Stimulated activated CD4-positive, alpha-beta T cell treated with anti-CD3 and anti-CD28 coated beads, Interleukin-4, amount 100 ng/mL, for 1 hour (primary cell): ENCODE measurements around the gene BRD8.
"Not testable (repeated sequence)": the region's sequence is repeated elsewhere in the genome, so short reads cannot be mapped to it uniquely, and the experiment has no call there.

ENCODE experiments used
- DNase-seq: peaks from one replicate; pipeline ENCODE4 v3.0.0-alpha.2; 2020

Gene BRD8, protein sequence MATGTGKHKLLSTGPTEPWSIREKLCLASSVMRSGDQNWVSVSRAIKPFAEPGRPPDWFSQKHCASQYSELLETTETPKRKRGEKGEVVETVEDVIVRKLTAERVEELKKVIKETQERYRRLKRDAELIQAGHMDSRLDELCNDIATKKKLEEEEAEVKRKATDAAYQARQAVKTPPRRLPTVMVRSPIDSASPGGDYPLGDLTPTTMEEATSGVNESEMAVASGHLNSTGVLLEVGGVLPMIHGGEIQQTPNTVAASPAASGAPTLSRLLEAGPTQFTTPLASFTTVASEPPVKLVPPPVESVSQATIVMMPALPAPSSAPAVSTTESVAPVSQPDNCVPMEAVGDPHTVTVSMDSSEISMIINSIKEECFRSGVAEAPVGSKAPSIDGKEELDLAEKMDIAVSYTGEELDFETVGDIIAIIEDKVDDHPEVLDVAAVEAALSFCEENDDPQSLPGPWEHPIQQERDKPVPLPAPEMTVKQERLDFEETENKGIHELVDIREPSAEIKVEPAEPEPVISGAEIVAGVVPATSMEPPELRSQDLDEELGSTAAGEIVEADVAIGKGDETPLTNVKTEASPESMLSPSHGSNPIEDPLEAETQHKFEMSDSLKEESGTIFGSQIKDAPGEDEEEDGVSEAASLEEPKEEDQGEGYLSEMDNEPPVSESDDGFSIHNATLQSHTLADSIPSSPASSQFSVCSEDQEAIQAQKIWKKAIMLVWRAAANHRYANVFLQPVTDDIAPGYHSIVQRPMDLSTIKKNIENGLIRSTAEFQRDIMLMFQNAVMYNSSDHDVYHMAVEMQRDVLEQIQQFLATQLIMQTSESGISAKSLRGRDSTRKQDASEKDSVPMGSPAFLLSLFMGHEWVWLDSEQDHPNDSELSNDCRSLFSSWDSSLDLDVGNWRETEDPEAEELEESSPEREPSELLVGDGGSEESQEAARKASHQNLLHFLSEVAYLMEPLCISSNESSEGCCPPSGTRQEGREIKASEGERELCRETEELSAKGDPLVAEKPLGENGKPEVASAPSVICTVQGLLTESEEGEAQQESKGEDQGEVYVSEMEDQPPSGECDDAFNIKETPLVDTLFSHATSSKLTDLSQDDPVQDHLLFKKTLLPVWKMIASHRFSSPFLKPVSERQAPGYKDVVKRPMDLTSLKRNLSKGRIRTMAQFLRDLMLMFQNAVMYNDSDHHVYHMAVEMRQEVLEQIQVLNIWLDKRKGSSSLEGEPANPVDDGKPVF

GRCh38 chr5:138178516-138179276 is at the start of gene BRD8, which contains the start of gene KIF20A:
Gene BRD8 (minus strand): TSS chr5:138178630. CDS start chr5:138178614, 16 bp downstream.
Gene KIF20A (plus strand): TSS chr5:138179112. CDS start chr5:138179681, 569 bp downstream.
- peak; percentile 84 for DNase-seq

DNA sequence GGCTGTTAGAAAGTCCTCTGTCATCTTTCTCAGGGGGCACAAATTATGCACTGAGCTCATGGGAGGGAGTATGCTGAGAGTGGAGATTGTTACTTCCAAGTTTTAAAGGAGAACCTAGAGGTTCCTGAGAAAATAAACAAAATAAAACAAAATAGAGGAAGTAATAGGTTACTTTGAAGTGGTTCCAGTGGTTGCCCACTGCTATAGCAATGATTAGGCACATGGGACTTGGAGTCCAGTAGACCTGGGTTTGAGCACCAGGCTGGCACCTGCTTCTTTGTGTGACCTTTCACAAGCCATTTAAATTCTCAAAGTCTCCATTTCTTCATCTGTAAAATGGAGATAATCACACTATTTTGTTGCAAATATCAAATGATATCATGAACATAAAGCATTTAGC is 48.5 kb upstream of the BRD8 start:
- no peak for DNase-seq

DNA sequence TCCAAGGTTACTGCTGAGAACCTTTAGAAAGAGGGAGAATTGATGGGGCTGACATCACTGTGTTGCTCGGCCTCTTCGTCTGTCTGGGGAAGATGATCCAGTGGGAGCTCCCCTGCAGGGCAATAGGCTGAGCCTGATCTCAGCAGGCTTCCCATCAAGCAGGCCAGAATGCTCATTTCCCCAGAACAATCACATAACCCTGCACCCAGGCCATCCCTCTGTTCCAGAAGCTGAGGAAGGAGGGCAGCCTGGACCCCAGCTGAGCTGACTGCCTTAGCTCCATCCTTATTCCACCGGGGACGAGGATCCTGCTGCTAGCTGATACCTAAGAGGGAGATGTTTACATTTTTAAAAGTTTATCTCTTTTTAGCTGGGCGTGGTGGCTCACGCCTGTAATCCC is 46.3 kb upstream of the BRD8 start:
- DNase-seq: no peak

- DNase-seq: no peak
Measured at GRCh38 chr5:138223532-138223931, 45.1 kb upstream of the BRD8 start.

DNA sequence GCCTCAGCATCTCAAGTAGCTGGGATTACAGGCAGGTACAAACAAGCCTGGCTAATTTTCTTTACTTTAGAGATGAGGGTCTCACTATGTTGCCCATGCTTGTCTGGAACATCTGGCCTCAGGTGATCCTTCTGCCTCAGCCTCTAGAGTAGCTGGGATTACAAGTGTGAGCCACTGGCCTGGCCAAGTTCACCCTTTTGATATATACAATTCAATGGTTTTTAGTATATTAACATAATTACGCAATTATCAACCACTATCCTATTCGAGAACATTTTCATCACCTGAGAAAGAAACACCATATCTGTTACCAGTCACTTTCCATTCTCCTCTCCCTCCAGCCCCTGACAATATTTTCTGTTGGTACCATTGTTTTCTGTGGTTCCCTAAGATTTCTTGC is 38.4 kb upstream of the BRD8 start:
- DNase-seq: no peak

DNA sequence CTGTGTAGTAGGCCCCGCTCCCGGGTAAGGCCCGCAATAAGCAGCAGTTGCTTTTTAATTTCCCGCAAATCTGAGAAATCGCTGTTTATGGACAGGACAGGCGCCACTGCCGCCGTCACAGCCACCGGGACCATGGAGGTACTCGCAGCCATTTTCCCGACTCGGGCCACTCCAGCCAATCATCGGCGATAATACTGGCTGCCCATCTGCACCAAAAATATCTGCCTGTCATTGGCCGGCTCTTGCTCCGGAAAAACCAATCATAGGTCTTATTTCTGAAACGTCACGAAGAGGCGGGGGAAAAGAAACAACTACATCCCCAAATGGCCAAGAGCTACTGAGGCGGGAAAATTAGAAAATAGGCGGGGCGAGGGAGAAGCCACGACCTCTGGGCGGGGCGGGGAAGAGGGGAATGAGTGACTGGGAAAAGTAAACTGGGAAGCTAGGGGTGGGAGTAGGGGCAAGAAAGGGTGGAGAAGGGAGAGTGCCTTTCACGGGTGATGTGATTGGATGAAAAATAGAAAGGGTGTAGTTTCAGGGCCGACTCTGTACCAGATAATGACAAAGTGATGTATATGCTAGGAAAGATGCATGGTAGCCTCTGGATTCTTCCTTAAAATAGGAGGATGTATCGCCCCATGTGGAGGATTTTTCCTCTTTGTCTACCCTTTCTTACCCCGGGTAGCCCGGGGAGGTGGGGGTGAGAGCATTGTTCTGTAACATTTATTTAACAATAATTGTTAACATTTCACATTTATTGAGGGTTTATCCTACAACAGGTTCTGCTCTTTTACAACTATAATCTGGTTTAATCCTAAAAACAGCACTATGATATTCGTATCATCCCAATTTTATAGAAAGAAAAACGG is 35.0 kb upstream of the BRD8 start, which contains the start of gene CDC23:
Gene CDC23 (minus strand): TSS at position 163 of the 869 bp plus-strand sequence. CDS start 11 bp downstream, at position 152.
- DNase-seq: peak; percentile 82

DNA sequence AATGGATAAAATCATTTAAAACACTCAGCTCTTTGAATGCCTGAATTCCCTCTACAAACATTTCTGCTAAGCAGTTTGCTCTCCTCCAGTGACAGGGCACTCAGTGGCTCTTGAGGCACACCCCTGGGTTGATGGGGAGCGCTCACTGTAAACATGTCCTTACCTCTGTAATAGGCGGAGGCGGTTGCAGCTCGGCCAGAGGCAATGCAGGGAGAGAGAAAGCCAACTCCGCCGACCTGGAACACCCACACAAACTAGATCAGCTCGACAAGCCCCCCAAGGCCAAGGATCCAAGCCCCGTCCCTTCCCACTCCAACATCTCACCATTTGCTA is 34.4 kb upstream of the BRD8 start:
- no peak for DNase-seq

- DNase-seq: no peak
Measured at GRCh38 chr5:138210985-138211384, 32.6 kb upstream of the BRD8 start.

DNA sequence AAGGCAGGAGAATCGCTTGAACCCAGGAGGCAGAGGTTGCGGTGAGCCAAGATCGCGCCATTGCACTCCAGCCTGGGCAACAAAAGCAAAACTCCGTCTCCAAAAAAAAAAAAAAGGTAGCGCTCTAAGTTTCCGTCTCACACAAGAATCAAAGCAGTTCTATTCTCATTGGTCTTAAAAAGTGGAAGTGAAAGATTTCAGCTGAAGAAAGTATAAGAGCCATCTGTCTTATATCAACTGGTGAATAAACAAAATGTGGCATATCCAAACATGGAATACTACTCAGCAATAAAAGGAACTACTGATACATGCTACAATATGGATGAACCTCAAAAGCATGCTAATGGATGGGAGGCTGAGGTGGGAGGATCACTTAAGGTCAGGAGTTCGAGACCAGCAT is 15.4 kb upstream of the BRD8 start:
- DNase-seq: not testable (repeated sequence)

DNA sequence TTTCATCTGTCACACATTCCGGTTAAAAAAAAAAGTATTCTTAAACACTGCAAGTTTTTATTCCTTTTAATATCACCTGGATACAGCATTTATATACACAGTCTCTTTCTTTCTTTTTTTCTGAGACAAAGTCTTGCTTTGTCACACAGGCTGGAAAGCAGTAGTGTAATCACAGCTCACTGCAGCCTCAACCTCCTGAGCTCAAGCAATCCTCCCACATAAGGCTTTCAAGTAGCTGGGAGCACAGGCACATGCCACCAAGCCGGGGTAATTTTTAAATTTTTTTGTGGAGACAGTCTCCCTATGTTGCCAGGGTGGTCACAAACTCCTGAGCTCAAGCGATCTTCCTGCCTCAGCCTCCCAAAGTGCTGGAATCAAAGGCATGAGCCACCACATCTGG is 14.4 kb upstream of the BRD8 start:
- no peak for DNase-seq

DNA sequence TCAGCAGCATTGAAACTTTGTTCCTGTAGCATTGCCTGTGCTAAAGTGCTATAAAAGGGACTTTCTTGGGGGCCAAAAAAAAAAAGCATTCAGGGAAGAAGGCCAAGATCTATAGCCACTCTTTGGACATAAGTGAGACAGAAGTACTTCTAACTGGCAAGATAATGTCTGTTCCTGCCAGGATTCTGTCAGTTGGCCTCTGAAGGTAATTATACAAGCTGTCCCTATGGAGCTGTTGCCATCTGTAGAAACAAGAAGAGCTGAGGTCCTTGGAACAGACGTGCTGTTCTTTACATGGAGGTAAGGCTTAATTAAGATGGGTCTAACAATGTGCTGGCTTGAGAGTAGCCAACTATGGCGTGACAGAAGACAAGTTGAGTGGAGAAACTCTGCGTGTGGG is 10.2 kb upstream of the BRD8 start:
- DNase-seq: no peak

DNA sequence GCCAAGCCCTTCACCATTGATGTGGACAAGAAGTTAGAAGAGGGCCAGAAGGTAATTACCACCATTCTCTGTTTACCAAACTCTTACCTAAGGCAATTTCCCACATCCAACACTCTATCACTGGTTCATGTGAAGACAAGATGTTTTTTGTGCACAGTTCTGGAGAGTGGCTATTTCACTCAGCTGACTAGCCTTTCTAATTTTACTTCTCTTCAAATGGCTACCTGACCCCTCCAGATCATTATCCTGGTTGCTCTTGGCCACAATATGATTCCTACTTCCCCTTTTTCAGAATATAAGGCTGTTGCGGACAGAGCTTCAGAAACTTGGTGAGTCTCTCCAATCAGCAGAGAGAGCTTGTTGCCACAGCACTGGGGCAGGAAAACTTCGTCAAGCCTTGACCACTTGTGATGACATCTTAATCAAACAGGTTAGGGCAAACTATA is 7.6 kb upstream of the BRD8 start:
- no peak for DNase-seq

- no peak for DNase-seq
Measured at GRCh38 chr5:138182808-138183207, 4.4 kb upstream of the BRD8 start.

DNA sequence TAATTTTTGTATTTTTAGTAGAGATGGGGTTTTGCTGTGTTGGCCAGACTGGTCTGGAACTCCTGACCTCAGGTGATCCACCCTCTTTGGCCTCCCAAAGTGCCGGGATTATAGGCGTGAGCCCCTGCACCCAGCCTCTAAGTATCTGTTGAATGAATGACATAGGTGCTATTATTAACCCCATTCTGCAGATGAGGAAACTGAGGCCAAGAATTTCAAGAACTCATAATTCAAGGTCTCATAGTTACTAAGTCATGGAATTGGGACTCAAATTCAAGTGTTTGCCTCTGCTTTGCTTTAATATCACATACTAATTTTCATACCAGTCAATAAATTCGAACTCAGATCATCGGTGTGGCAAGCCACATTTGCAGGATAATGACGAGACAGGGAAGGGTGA is 2.4 kb upstream of the BRD8 start:
- DNase-seq: no peak

GRCh38 chr5:138180183-138180782 is 1.9 kb upstream of the BRD8 start:
- DNase-seq: no peak

DNA sequence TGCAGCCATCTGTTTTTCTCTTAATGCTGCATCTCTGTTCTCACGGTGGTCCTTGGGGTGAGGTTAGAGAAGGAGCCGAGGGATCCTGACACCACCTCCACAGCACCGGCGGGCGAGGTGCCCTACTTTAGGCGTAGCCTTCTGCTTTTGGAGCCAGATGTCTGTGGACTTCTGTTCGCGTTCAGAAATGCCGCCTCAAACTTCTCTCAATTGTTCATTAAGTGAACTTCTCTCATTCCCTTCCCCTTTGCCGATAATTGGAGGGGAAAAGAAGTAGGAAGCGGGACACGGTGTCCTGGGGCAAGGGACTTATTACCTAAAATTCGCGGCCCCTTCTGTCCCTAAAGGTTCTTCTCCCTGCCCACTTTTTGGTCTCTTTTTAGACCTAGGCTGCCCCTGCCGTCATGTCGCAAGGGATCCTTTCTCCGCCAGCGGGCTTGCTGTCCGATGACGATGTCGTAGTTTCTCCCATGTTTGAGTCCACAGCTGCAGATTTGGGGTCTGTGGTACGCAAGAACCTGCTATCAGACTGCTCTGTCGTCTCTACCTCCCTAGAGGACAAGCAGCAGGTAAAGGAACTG is 937 bp upstream of the BRD8 start:
- DNase-seq: no peak

- peak; percentile 21 for DNase-seq
Measured at GRCh38 chr5:138177941-138178515, 402 bp downstream of the BRD8 start.

- no peak for DNase-seq
Measured at GRCh38 chr5:138170299-138170698, 8.1 kb downstream of the BRD8 start.

GRCh38 chr5:138169124-138169523 is 9.3 kb downstream of the BRD8 start:
- DNase-seq: no peak

- DNase-seq: no peak
Measured at GRCh38 chr5:138163721-138164120, 14.7 kb downstream of the BRD8 start.
